ENCODE data around the gene ALX4.

- no peak for TF ChIP-seq CTCF (conservative IDR thresholded peaks at IDR 0.05; ENCODE audit: low read depth in 2 of 2)
- TF ChIP-seq EZH2 (IDR thresholded peaks at IDR 0.05; ENCODE audit: low read depth, unreplicated experiment), result no peak
- no peak for TF ChIP-seq POLR2AphosphoS5 (IDR thresholded peaks at IDR 0.05; ENCODE audit: low read depth)
- no peak for TF ChIP-seq EZH2phosphoT487 (IDR thresholded peaks at IDR 0.05; ENCODE audit: unreplicated experiment)
- TF ChIP-seq REST (IDR thresholded peaks at IDR 0.05; ENCODE audit: unreplicated experiment), result no peak
- TF ChIP-seq CREB1 (CRISPR knock-in tag; IDR thresholded peaks at IDR 0.05; ENCODE audit: low read depth), result no peak
Observed at GRCh38 chr11:44277196-44278090, 32.5 kb downstream of the ALX4 start.

Measured in GM23338 (cell line).